OCI-LY7 (cell line): Measurements from ENCODE around the gene CRYL1. TPM values are rescaled to one million over a fixed set of nuclear protein-coding genes. Genes with fewer than 3 reads are reported as not detected.

Experiments used
- BruUV-seq: library from RNA; stranded (reverse); fragments of 400-500 nt; replicated peaks from 2 replicates; lab custom pipeline; 2021; lab: Mats Ljungman, UMichigan
- CTCF ChIA-PET: fragments of 300-600 bp; sonication (Branson Sonifier 250); formaldehyde crosslinking; loops from one replicate; lab custom pipeline; 2022; ENCODE audit warnings: antibody characterized with exemption; ENCODE audit not compliant: unreplicated experiment; lab: Charles Lee
- POLR2A ChIA-PET: fragments of 300-600 bp; sonication (Branson Sonifier 250); formaldehyde crosslinking; loops from one replicate; lab custom pipeline; 2022; ENCODE audit warnings: antibody characterized with exemption; lab: Charles Lee
- DNase-seq: peaks from one replicate; pipeline ENCODE4 v3.0.0-alpha.2; 2015; ENCODE audit warnings: low spot score
- H2AFZ ChIP-seq: fragments of 200-600 bp; sonication (generic), shearing (Covaris generic); 2 replicates; pipeline ENCODE4 v1.6.1; 2014; ENCODE audit warnings: mild to moderate bottlenecking, antibody characterized with exemption, low read length, moderate library complexity
- H3K27ac ChIP-seq: fragments of 200-600 bp; sonication (generic); 2 replicates; pipeline ENCODE4 v1.5.1; 2014; ENCODE audit warnings: mixed run types, low read depth, mild to moderate bottlenecking, moderate library complexity, low read length, inconsistent platforms; ENCODE audit not compliant: poor library complexity, severe bottlenecking
- H3K36me3 ChIP-seq: fragments of 200-600 bp; sonication (generic); 2 replicates; pipeline ENCODE4 v1.6.1; 2014; ENCODE audit warnings: mild to moderate bottlenecking, antibody characterized with exemption, low read length, moderate library complexity, mixed read lengths; ENCODE audit not compliant: insufficient read depth
- H3K4me1 ChIP-seq: fragments of 200-600 bp; sonication (generic); 2 replicates; pipeline ENCODE4 v1.5.1; 2014; ENCODE audit warnings: mild to moderate bottlenecking, low read length; ENCODE audit not compliant: insufficient read depth, poor library complexity, severe bottlenecking
- H3K4me2 ChIP-seq: fragments of 200-600 bp; sonication (generic); 2 replicates; pipeline ENCODE4 v1.6.1; 2014; ENCODE audit warnings: mild to moderate bottlenecking, low read length
- H3K4me3 ChIP-seq: fragments of 200-600 bp; sonication (generic); 2 replicates; pipeline ENCODE4 v1.5.1; 2014; ENCODE audit warnings: mild to moderate bottlenecking, low read depth, low read length; ENCODE audit not compliant: poor library complexity, severe bottlenecking
- H3K79me2 ChIP-seq: fragments of 200-600 bp; sonication (generic); 2 replicates; pipeline ENCODE4 v1.6.1; 2016; ENCODE audit warnings: low read depth, mild to moderate bottlenecking, low read length, moderate library complexity, mixed read lengths; ENCODE audit not compliant: insufficient read depth
- H3K9me2 ChIP-seq: fragments of 200-600 bp; sonication (generic); 2 replicates; pipeline ENCODE4 v1.6.1; 2016; ENCODE audit warnings: mild to moderate bottlenecking, low read length, mixed read lengths; ENCODE audit not compliant: insufficient read depth
- H3K9me3 ChIP-seq: fragments of 200-600 bp; sonication (generic); 2 replicates; pipeline ENCODE4 v1.6.1; 2014; ENCODE audit warnings: mild to moderate bottlenecking, mixed run types, low read length, mixed read lengths
- H4K20me1 ChIP-seq: fragments of 200-600 bp; sonication (generic); 2 replicates; pipeline ENCODE4 v1.6.1; 2014; ENCODE audit warnings: mild to moderate bottlenecking, antibody characterized with exemption, low read length, moderate library complexity, mixed read lengths; ENCODE audit not compliant: insufficient read depth
- EZH2phosphoT487 ChIP-seq: fragments of 200-600 bp; sonication (generic); IDR thresholded peaks from 2 replicates; pipeline ENCODE4 v1.6.1; 2018; ENCODE audit warnings: low read depth, borderline replicate concordance, mild to moderate bottlenecking, mixed run types, antibody characterized with exemption, low read length, moderate library complexity, mixed read lengths
- intact Hi-C: fragments of 100-400 bp; cut with micrococcal nuclease; formaldehyde crosslinking; loops from one replicate; pipeline ENCODE4 v1.10.0; 2022; ENCODE audit not compliant: unreplicated experiment
- total RNA-seq, 2 experiments: library from RNA; depleted of rRNA in 1 of 2; stranded (reverse); fragments of >200 nt in 1 of 2; shearing (Covaris generic) in 1 of 2; gene quantifications; 2 replicates each; pipeline ENCODE4 v1.2.3, GENCODE V29; 2014 to 2022
- TF ChIP-seq, protein P1 (sequence below): fragments of 200-600 bp; sonication (generic); conservative IDR thresholded peaks from 2 replicates; pipeline ENCODE4 v1.5.1; 2014; ENCODE audit warnings: mild to moderate bottlenecking, antibody characterized with exemption, low read length, moderate library complexity, mixed read lengths

Gene CRYL1
- total RNA-seq, 2 experiments from 2014 or later: not detected

GRCh38 chr13:20501592-20501991 lies 24.1 kb downstream of the CRYL1 start:
- Histone ChIP-seq H3K27ac (no peak overlapping the region), H3K9me2 (no peaks in the 10 kb centered on the region), H3K4me2 (no peak overlapping the region), H2AFZ (no peak overlapping the region), H3K4me1 (no peaks in the 10 kb centered on the region), H4K20me1 (no peaks in the 10 kb centered on the region), H3K36me3 (no peaks in the 10 kb centered on the region), H3K79me2 (no peaks in the 10 kb centered on the region), H3K4me3 (no peak overlapping the region), H3K9me3 (peaks cover 18% of the 10 kb centered on the region; the same call in 1 of the 2 replicates)
- no TSS peak for BruUV-seq
- ChIA-PET POLR2A (no interaction called here), CTCF (no interaction called here)
- TF ChIP-seq, protein P1, sequence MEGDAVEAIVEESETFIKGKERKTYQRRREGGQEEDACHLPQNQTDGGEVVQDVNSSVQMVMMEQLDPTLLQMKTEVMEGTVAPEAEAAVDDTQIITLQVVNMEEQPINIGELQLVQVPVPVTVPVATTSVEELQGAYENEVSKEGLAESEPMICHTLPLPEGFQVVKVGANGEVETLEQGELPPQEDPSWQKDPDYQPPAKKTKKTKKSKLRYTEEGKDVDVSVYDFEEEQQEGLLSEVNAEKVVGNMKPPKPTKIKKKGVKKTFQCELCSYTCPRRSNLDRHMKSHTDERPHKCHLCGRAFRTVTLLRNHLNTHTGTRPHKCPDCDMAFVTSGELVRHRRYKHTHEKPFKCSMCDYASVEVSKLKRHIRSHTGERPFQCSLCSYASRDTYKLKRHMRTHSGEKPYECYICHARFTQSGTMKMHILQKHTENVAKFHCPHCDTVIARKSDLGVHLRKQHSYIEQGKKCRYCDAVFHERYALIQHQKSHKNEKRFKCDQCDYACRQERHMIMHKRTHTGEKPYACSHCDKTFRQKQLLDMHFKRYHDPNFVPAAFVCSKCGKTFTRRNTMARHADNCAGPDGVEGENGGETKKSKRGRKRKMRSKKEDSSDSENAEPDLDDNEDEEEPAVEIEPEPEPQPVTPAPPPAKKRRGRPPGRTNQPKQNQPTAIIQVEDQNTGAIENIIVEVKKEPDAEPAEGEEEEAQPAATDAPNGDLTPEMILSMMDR: no peak
- TF ChIP-seq EZH2phosphoT487: no peak
- intact Hi-C loops: no loop called here
- no peak for DNase-seq

- BruUV-seq: no TSS peak
These were observed 24.5 kb downstream of the CRYL1 start for GRCh38 chr13:20501120-20501519.

DNA sequence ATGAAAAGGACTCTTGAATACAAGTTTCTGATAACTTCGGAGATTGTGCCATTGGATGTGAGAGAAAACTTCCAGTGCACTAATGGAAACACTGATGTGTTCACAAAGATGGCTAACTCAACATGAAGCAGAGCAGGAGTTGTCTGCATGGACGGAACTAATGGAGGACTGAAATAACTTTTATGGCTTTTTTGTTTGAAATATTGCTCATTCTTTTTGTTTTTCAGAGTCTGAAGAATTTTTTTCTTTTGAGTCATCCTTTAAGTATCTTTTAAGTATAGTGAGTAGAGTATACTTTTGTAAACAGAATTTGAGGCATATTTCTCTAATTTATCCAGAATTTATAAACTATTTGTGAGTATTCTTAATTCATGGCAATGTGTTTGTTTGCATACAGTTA lies 25.7 kb downstream of the CRYL1 start:
- intact Hi-C loops: loop anchor here (5.0 kb wide), 2 partner anchors 202 to 977 kb away; partner anchors contain the start of gene IL17D
- H3K9me3 ChIP-seq: peaks cover 18% of the 10 kb centered on the region; the same call in 1 of the 2 replicates
- no peak for TF ChIP-seq EZH2phosphoT487
- TF ChIP-seq, protein P1: no peak
- no peak overlapping the region for H3K4me3 ChIP-seq
- no peak for DNase-seq
- H3K9me2 ChIP-seq: no peaks in the 10 kb centered on the region
- no peak overlapping the region for H3K4me2 ChIP-seq
- no peaks in the 10 kb centered on the region for H3K36me3 ChIP-seq
- H3K4me1 ChIP-seq: no peaks in the 10 kb centered on the region
- no peaks in the 10 kb centered on the region for H4K20me1 ChIP-seq
- no peaks in the 10 kb centered on the region for H3K79me2 ChIP-seq
- H2AFZ ChIP-seq: no peak overlapping the region
- H3K27ac ChIP-seq: no peak overlapping the region
- POLR2A ChIA-PET: no interaction called here
- CTCF ChIA-PET: no interaction called here
- no TSS peak for BruUV-seq

More at GRCh38 chr13:20501120-20501519, 24.5 kb downstream of the CRYL1 start:
- intact Hi-C loops: no loop called here
- Histone ChIP-seq H4K20me1 (no peaks in the 10 kb centered on the region), H3K9me3 (peaks cover 18% of the 10 kb centered on the region; the same call in 1 of the 2 replicates), H3K4me3 (no peak overlapping the region), H2AFZ (no peak overlapping the region), H3K4me1 (no peaks in the 10 kb centered on the region), H3K4me2 (no peak overlapping the region), H3K27ac (no peak overlapping the region), H3K9me2 (no peaks in the 10 kb centered on the region), H3K36me3 (no peaks in the 10 kb centered on the region), H3K79me2 (no peaks in the 10 kb centered on the region)
- ChIA-PET CTCF (no interaction called here), POLR2A (no interaction called here)
- TF ChIP-seq EZH2phosphoT487: no peak
- TF ChIP-seq, protein P1: no peak
- DNase-seq: no peak
